MM.1S (cell line): ENCODE results near the gene PER2.

Experiments used
- DNase-seq: peaks from one replicate; pipeline ENCODE4 v3.0.0-alpha.2; 2015
- H2AFZ ChIP-seq: fragments of 300-600 bp; sonication (generic); 2 replicates; pipeline ENCODE4 v1.6.0; 2016; ENCODE audit warnings: antibody characterized with exemption, low read length
- H3F3A ChIP-seq: fragments of 300-600 bp; sonication (generic); 2 replicates; pipeline ENCODE4 v1.6.1; 2016; ENCODE audit warnings: mild to moderate bottlenecking, antibody characterized with exemption, low read length, moderate library complexity, mixed read lengths; ENCODE audit not compliant: insufficient read depth
- H3K27ac ChIP-seq: fragments of 300-600 bp; sonication (generic); 2 replicates; pipeline ENCODE4 v1.5.1; 2016; ENCODE audit warnings: mild to moderate bottlenecking, low read length
- H3K27me3 ChIP-seq: fragments of 300-600 bp; sonication (generic); replicated peaks from 2 replicates; pipeline ENCODE4 v1.6.0; 2016; ENCODE audit warnings: low read length; ENCODE audit not compliant: insufficient read depth
- H3K36me3 ChIP-seq: fragments of 300-600 bp; sonication (generic); replicated peaks from 2 replicates; pipeline ENCODE4 v1.6.1; 2016; ENCODE audit warnings: mild to moderate bottlenecking, low read length, mixed read lengths; ENCODE audit not compliant: insufficient read depth
- H3K4me1 ChIP-seq: fragments of 300-600 bp; sonication (generic); 2 replicates; pipeline ENCODE4 v1.6.1; 2016; ENCODE audit warnings: low read length, mixed read lengths
- H3K4me2 ChIP-seq: fragments of 300-600 bp; sonication (generic); 2 replicates; pipeline ENCODE4 v1.6.0; 2016; ENCODE audit warnings: low read depth, low read length
- H3K4me3 ChIP-seq: fragments of 300-600 bp; sonication (generic); 2 replicates; pipeline ENCODE4 v1.5.1; 2016; ENCODE audit warnings: low read length, mixed read lengths
- H3K79me2 ChIP-seq: fragments of 300-600 bp; sonication (generic); 2 replicates; pipeline ENCODE4 v1.6.1; 2016; ENCODE audit warnings: mixed run types, low read length, mixed read lengths
- H3K9ac ChIP-seq: fragments of 300-600 bp; sonication (generic); 2 replicates; pipeline ENCODE4 v1.6.1; 2016; ENCODE audit warnings: low read length, mixed read lengths
- H3K9me2 ChIP-seq: fragments of 300-600 bp; sonication (generic); replicated peaks from 2 replicates; pipeline ENCODE4 v1.6.1; 2016; ENCODE audit warnings: mild to moderate bottlenecking, low read length, mixed read lengths; ENCODE audit not compliant: insufficient read depth
- H3K9me3 ChIP-seq: fragments of 300-600 bp; sonication (generic); replicated peaks from 2 replicates; pipeline ENCODE4 v1.6.1; 2016; ENCODE audit warnings: mild to moderate bottlenecking, low read length, mixed read lengths; ENCODE audit not compliant: insufficient read depth
- H4K20me1 ChIP-seq: fragments of 300-600 bp; sonication (generic); 2 replicates; pipeline ENCODE4 v1.6.1; 2016; ENCODE audit warnings: mild to moderate bottlenecking, low read length, moderate library complexity, mixed read lengths; ENCODE audit not compliant: insufficient read depth
- EZH2 ChIP-seq: fragments of 300-600 bp; sonication (generic); optimal IDR thresholded peaks from 2 replicates; pipeline ENCODE3; 2017; ENCODE audit warnings: low read depth, mild to moderate bottlenecking, antibody characterized with exemption, low read length, mixed read lengths
- EZH2phosphoT487 ChIP-seq: fragments of 300-600 bp; sonication (generic); IDR thresholded peaks from 2 replicates; pipeline ENCODE4 v1.6.1; 2018; ENCODE audit warnings: antibody characterized with exemption, low read length
- TF ChIP-seq, protein P1 (sequence below): fragments of 300-600 bp; sonication (generic); IDR thresholded peaks from 2 replicates; pipeline ENCODE4 v1.5.1; 2016; ENCODE audit warnings: antibody characterized with exemption, low read length, mixed read lengths

PER2 gene

DNA sequence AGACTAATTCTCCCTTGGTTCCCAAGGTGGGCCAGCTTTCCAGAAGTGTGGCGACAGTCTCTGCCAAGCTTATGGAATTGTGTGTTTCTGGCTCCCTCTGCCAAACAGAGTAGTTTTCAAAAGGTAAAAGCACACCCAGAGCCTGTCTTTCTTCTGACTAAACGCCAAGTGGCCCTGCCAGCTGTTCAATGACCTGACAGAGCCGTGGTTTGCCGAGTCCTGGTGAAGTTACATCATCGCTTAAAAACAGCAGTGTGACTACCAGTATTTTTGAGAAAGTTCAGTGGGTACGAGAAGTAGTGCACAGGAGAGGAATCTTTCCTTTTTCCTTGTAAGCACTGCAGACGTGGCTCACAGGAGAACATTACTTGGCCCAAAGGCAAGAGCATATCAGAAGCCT lies 1.9 kb downstream of the PER2 start:
- no peaks in the 10 kb centered on the region for H4K20me1 ChIP-seq
- no peaks in the 10 kb centered on the region for H3K27me3 ChIP-seq
- H3K9me3 ChIP-seq: no peaks in the 10 kb centered on the region
- 0 out of 2 replicates have a peak, but pooled peaks cover 4% of the 10 kb centered on the region for H3F3A ChIP-seq
- peaks cover 8% of the 10 kb centered on the region for H3K4me1 ChIP-seq
- no peak overlapping the region for H3K4me3 ChIP-seq
- H3K9me2 ChIP-seq: no peaks in the 10 kb centered on the region
- no peak overlapping the region for H2AFZ ChIP-seq
- H3K9ac ChIP-seq: no peak overlapping the region
- no peak for DNase-seq
- H3K4me2 ChIP-seq: no peak overlapping the region
- TF ChIP-seq, protein P1, sequence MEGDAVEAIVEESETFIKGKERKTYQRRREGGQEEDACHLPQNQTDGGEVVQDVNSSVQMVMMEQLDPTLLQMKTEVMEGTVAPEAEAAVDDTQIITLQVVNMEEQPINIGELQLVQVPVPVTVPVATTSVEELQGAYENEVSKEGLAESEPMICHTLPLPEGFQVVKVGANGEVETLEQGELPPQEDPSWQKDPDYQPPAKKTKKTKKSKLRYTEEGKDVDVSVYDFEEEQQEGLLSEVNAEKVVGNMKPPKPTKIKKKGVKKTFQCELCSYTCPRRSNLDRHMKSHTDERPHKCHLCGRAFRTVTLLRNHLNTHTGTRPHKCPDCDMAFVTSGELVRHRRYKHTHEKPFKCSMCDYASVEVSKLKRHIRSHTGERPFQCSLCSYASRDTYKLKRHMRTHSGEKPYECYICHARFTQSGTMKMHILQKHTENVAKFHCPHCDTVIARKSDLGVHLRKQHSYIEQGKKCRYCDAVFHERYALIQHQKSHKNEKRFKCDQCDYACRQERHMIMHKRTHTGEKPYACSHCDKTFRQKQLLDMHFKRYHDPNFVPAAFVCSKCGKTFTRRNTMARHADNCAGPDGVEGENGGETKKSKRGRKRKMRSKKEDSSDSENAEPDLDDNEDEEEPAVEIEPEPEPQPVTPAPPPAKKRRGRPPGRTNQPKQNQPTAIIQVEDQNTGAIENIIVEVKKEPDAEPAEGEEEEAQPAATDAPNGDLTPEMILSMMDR: no peak
- TF ChIP-seq EZH2 (no peak), EZH2phosphoT487 (no peak)
- H3K79me2 ChIP-seq: peaks cover 67% of the 10 kb centered on the region
- no peaks in the 10 kb centered on the region for H3K36me3 ChIP-seq
- H3K27ac ChIP-seq: no peak overlapping the region

DNA sequence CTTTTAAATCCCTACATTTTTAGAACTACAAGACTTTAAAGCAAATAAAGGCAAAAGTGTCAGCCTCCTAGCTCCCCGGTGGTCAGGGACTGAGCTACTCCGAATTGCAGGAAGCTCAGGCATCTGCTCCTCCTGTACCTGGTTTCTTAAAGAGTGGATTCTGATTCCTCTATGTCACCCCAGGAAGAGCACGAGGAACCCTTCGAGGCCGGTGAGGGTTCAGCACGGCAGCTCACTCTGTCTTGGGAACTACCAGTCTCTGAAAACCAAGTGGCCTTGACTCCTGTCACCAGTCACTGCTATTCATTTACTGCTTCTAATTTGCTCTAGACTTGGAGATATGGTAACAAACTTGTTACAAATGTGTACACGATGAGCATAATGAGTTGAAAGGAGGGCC lies 2.3 kb downstream of the PER2 start:
- Histone ChIP-seq H3K9me3 (no peaks in the 10 kb centered on the region), H3K27me3 (no peaks in the 10 kb centered on the region), H3K36me3 (no peaks in the 10 kb centered on the region), H3K79me2 (peaks cover 71% of the 10 kb centered on the region), H3K9me2 (no peaks in the 10 kb centered on the region), H3K27ac (no peak overlapping the region), H3K4me1 (peaks cover 8% of the 10 kb centered on the region), H3K9ac (no peak overlapping the region), H3F3A (0 out of 2 replicates have a peak, but pooled peaks cover 4% of the 10 kb centered on the region), H4K20me1 (no peaks in the 10 kb centered on the region), H3K4me2 (no peak overlapping the region), H2AFZ (no peak overlapping the region), H3K4me3 (no peak overlapping the region)
- no peak for DNase-seq
- TF ChIP-seq EZH2 (no peak), EZH2phosphoT487 (no peak)
- TF ChIP-seq, protein P1: no peak

DNA sequence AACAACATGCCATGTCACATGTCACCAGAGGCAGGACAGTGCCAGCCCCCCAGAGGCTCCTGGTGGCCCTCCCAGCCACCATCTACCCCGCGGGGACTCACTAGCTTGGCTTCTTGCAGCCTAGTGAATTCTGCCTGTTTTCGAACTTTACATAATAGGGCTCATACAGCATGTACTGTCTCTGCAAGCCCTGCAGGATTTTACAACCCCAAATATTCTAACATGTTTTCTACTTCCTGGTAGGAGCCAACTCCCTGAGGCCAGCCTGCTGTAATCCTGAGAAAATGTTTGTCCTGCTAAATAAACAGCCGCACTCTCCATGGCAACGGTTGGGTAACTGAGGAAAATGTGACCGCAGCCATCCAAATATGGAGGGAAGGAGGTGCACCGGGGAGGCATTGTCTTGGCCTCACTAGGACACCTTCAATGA lies 2.7 kb downstream of the PER2 start:
- Histone ChIP-seq H3K9ac (no peak overlapping the region), H3K27ac (no peak overlapping the region), H2AFZ (no peak overlapping the region), H4K20me1 (no peaks in the 10 kb centered on the region), H3K36me3 (no peaks in the 10 kb centered on the region), H3K27me3 (no peaks in the 10 kb centered on the region), H3K4me2 (no peak overlapping the region), H3K4me3 (no peak overlapping the region), H3K9me3 (no peaks in the 10 kb centered on the region), H3F3A (0 out of 2 replicates have a peak, but pooled peaks cover 4% of the 10 kb centered on the region), H3K79me2 (peaks cover 72% of the 10 kb centered on the region), H3K9me2 (no peaks in the 10 kb centered on the region), H3K4me1 (peaks cover 8% of the 10 kb centered on the region)
- TF ChIP-seq, protein P1: no peak
- TF ChIP-seq EZH2: no peak
- TF ChIP-seq EZH2phosphoT487: no peak
- no peak for DNase-seq
